CD4-positive, alpha-beta T cell treated with Interleukin-15 for 1 hour (primary cell): ENCODE measurements around the gene SEC31A.
"Not testable (repeated sequence)": the region's sequence is repeated elsewhere in the genome, so short reads cannot be mapped to it uniquely, and the experiment has no call there.

Experiments
- DNase-seq: peaks from one replicate; pipeline ENCODE4 v3.0.0-alpha.2; 2020

The SEC31A gene

DNA sequence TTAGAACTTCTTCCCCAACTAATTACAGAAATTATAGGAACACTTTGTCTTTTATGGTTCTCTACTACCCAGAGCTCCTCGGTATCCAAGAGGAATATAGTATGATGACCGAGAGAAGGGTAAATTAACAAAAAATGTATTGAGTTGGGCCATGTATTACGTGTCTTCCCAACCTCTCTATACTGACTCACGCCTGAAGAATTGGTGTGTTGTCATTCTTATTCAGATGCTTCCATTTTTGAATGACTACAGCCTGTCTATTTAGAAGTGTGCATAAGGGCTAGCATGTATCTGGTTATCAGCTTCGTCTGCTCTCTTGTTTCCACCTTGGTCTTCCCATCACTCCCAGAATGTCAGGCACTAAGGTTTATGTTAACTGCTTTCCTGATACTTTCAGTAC, 67.9 kb downstream of the SEC31A start:
- DNase-seq = no peak

DNA sequence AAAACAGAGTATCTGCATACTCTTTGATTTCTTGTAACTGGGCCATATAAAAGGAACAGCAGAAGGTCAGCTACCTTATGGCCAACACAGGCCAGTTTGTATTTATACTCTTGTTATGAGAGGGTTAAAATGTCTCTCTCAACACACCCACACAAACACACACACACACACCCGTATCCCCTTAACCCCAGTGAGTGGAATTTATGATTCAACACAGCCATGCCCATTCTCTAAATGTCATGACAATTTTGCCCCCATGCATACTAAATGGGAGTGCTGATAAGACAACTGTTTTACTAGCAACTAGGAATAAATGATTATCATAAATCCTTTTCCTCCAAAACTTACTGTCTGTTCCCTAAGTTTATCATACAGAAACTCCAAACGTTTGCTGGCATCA, 70.3 kb downstream of the SEC31A start:
- DNase-seq = no peak

DNA sequence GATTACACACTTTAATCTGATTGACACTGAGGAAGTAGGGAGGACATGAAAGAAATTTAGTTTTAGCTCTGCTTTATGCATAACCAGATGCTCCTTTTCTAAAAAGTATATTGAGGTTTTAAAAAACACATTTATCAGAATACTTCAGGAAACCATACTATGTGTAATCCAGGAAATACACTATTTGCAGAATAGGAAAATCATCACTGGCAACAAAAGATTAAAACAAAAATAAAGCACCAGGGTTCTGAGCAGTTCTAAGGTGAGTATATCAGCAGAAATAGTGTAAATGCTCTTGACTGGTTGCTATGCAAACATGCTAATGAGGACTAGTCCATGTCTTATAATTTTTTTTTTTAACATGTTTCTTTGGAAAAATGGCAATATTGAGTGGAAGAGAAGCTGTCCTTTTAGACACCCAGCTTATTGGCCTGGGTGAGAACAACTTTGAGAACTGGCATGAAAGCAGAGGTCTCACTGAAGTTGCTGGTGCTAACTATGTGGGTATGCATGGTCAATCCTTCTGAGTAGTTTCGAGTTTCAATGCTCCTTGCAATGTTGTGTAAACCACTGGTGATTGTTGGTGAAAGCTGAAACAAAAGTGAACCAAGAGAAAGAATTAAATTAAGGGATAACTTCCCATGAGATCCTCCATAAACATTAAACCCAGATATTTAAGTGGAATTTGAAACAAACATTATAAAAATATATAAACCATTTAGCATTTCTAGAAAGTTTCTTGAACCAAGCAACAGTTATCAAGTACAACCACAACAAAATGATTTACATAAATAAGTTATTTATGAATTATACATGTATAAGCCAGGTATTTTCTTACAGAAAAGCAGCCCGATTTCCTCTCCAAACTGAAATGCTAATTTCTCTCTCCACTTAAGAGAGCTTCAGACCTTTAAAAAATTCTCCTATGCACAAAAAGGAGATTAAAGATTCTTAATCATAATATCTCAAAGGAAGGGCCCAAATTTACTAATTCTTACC, 72.0 kb downstream of the SEC31A start:
- DNase-seq = no peak

DNA sequence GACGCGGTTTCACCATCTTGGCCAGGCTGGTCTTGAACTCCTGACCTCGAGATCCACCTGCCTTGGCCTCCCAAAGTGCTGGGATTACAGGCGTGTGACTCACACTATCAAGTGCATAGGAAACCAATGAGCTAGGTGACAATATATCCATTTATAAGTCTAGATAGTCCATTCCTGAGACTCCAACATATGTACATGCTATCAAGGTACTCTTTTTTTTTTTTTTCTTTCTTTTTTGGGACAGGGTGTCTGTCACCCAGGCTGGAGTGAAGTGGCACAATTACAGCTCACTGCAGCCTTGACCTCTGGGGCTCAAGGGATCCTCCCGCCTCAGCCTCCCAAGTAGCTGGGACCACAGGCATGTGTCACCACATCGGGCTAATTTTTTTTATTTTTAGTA, 74.1 kb downstream of the SEC31A start:
- not testable (repeated sequence) for DNase-seq

DNA sequence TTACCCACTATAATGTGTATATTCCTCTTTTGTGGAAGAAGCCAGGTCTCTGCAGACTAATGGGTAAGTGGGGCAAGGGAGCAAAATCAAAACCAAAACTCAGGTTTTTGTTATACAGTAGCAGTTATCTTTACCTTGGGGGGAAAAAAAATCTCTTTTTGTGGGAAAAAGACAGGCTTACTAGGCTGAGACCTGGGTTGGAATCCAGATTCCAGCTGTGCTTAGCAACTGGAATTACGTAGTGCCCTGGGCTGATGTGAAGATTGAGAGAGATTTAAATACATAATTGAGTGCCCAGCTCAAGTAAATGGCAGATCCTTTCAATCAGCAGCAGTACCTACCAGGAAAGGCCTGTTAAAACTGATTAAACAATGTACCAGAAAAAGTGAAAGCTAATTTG, 76.9 kb downstream of the SEC31A start:
- no peak for DNase-seq

DNA sequence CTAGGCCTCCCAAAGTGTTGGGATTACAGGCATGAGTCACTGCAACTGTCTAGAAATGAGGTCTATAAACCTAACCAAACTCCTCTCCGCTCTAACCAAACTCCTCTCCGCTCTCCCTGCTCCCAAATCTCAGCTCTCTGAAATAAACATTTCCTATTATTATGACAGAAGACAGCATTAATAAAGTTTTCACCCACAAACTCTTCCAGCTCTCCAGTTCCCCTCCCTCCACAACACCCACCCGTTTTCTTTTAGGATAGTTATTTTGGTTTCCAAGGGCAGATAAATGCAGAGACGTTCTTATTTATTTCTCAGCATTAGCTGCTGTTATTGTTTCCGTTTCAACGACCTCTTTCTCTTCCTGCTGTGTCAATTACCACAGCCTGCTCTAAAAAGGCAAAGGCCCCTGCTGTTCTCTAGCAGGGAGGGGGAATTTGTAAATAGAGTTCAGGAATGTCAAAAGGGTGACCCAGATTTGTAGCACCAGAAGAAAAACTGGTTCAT, 79.1 kb downstream of the SEC31A start:
- DNase-seq = no peak

DNA sequence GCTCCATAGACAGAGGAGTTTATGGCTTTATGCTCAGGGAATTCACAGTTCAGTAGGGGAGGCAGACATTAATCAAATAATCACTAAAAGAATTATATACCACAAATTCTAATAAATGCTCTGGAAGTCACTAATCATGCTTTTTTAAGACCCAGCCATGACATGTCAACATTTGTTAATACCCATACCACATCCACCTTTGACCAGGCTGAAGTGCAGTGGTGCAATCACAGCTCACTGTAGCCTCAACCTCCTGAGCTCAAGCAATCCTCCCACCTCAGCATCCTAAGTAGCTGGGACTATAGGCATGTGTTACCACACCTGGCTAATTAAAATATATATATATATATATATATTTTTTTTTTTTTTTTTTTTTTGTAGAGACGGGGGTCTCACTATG, 79.6 kb downstream of the SEC31A start:
- no peak for DNase-seq

DNA sequence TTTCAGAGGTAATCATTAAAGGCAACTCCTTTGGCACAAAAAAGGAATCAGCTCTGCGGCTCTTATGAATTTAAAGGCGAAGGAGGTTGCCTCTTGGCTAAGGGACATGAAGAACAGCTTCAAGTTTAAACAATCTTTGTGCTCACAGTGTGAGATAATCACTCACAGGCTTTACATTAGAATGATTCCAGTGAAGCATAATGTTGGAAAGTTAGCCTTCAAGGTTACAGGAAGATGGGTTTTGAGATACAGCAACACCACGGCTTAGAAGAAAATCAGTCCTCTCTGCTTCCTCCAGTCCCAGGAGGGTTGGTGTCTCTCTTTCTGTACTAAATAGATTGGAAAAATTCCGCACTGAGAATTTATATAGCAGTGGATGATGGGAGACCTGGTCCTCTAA, 80.8 kb downstream of the SEC31A start:
- no peak for DNase-seq

DNA sequence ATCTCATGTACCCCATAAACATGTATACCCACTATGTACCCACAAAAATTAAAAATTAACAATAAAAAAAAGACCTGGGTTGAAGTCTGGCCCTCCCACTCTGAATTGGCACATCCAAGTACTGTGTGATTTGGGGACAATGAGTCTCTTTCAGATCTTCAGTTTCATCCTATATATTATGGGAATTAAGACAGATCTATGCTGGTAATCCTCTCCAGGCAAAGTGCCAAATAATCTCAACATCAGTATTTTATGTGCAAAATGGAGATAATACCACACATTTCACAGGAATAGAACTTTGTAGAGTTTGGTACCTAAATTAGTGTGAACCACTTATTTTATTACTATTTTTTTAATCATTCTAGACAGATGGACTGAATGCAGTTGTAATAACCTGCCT, 81.3 kb downstream of the SEC31A start:
- no peak for DNase-seq

DNA sequence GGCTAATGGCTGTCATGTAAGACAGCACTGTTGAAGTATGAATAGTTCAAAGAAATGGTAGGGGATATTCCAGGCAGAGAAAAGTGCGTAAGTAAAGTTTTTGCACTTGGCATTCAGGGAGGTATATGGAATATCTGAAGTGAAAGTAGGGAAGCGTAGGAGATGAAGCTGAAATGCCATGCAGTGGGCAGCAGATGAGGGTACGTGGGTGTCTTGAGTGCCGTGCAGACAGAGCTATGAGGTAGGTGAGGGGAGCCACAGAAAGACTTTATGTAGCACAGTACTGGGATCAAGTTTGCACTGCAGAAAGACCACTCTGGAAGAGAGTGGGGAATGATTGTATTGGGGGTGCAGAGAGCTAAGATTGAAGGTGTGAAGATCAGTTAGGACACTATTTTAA, 87.2 kb downstream of the SEC31A start:
- no peak for DNase-seq

DNA sequence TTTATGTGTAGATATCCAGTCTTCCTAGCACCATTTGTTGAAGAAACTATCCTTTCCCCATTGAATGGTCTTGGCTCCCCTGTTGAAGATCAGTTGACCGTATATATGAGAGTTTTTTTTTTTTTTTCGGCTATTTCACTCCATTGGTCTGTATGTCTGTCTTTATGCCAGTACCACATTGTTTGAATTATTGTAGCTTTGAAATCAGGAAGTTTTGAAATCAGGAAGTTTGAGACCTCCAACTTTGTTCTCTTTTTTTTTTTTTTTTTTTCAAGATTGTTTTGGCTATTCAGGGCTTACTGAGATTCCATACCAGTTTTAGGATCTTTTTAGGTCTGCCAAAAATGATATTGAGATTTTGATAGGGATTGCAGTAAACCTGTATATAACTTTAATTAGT, 88.0 kb downstream of the SEC31A start:
- DNase-seq = no peak

DNA sequence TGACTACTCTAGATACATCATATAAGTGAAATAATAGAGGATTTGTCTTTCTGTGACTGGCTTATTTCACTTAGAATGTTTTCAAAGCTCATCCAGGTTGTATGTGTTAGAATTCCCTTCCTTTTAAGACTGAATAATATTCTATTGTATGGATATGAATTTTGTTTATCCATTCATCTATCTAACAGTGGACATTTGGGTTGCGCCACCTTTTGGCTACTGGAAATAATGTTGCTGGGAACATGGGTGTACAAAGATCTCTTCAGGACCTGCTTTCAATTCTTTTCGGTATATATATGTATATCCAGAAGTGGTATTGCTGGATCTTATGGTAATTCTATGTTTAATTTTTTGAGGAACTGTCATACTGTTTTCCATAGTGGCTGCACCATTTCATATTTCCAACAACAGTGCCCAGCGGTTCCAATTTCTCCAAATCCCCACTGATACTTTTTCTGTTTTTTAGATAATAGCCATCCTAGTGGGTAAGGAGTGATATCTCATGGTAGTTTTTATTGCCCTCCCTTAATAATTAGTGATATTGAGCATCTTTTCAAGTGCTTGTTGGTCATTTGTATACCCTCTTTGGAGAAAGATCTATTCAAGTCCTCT, 88.9 kb downstream of the SEC31A start:
- DNase-seq = no peak

DNA sequence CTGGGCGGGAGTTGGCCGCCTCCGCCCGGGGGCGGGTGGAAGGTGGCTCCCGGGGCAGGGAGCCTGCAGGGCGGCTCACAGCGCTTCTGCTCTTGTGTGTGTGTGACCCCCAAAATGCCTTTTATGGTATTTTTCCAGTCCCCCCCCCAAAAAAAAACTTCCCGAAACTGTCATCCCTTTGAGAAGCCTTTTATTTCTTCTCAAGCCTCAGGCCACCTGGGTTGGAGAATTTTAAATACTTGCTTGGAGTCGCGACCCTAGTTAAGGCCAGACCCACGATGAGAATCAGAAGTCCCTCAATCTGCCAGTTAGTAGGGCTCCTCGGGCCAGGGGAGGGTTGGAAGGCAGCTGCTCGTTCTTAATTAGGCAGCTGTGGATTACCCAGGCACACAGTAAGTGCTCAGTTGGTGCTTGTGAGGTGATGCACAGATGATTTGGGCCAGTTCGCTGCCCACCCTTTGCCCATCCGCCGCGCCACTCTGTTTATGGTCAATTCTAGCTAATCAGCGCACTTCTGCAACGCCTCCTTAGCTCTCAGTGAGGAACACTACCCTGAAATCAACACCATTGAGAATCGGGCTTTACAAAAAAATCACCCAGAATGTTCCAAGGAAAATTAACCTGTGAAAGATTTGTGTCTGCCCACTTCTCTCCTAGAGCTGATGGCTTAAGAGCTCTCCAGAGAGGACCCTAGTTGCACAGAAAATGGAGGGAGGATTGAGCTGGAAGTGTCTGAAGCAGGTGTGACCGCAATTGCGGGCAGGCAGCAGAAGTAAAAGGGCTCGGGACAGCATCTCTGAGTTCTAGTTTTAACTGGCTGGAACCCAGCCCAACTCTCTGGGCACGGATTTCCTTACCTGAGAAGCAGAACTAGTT, 91.7 kb downstream of the SEC31A start:
- DNase-seq = no peak

DNA sequence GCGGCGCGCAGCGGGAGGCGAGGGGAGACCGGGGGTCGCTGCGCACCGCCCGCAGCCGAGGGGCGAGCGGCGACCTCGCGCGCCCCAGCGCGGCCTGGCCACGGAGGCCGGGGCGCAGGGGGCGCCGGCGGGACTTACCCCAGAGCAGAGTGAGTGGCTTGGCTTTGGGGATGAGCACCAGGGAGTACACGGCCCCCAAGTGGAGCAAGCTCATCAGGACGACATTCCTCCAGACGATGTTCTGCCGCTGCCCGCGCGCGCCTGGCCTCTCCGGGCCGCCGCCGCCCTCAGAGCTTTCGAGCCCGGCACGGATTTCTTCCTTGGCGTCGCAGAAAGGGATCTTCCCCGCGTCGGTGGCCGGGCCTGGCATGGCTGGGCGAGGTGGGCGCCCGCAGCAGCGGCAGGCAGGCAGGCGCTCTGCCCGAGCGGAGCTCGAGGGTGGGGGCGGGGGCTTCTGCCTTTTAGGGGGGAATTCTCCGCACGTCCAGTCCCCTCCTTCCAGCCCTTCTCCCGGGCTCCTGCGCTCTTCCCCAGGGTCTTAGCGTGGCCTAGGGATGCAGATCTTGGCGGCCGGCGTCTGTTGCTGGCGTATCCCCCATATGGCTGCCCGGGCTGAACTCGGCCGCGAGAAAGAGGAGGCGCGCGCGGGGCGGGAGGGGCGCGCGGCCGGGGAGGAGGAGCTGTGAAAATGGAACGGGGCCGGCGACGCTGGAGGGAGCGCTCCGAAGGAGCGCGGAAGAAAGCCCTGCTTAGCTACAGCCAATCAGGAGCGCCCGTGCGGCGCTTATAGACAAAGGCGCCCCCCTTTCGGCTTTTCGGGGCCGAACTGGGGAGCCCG, 92.6 kb downstream of the SEC31A start, which contains the start of gene SCD5:
Gene SCD5, minus strand, starts transcription at position 629 of the 838 bp plus-strand sequence. Its CDS starts 259 bp downstream, at position 370.
- peak; percentile 71 for DNase-seq

DNA sequence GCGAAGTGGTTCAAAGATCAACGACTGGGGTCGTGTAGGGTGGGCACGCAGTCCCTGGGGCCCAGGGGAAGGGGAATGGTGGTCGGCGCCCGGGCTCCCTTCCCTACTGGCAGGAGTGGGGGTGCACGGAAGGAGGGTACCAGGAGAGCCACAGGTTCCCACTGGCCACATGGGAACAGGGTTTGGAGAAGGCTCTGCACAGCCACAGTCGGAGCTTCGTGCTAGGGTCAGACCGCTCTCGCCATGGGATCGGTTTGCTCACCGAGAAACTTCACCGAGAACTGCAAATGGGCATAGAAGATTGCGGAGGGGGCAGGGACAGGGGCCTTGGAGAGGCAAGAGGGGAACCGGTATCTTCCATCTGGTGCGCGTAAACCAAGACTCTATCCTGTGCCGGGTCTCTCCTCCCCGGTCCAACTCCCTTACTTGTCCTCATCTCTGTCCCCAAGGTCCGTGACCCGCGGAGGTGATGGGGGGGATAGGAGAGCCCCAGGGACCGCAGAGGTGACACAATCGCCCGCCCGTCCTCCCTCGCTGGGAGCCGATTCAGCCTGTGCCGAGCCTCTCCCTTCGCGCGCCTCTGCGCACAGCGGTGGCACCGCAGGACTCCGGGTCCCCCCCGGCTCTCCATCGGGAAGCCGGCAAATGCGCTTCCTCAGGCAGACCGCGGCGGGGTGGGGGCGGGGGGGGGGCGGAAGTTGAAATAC, 93.4 kb downstream of the SEC31A start:
- DNase-seq = no peak

DNA sequence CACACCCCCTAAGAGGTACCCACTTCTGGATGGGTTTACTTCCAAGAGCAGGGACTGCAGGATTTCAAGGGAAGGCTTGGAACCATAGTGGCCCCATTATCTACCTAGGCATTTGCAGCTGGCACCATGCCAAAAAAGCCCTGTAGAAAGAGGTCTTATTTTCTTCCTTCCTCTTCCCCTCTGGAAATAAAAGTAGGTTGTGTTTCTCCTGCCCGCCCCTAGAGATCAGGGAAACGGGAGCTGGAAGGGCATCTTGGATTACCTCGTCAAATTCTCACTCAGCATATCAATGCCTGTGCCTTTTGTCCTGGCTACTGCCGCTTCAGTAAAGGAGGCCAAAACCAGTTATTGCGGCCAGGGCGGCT, 93.9 kb downstream of the SEC31A start:
- no peak for DNase-seq

DNA sequence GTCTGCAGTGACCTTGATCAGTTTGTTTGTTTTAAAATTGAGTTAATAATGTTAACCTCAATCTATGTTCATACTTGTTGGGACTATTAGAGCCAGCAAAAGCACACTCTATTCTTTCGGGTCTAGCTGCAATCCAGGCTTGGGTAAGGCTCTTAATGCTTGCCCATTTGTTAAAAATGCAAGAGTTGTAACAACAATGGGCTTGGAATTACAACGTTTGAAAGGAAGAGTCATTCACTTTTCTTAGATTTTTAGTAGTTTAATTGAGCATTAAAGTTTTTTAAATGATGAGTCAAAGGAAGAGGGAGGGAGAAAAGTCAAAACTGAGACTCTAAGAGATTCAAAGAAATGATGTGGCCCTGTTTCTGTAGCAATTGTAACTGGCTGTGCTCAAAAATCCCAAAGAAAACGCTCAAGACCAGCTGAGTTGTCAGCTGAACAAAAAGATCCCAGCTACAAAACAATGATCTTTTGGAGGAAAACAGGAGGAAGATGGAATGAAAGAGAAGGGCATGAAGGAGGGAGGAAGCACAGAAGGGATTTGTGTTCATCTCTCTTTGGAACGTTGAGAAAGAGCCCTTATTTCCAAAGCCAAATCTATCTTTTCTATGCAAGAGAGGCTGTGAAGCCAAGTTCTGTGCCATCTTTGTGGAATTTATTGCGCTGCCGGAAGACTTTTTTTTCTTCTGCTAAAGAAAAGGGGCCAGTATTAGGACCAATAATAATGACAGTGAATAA, 97.9 kb downstream of the SEC31A start:
- DNase-seq = no peak

DNA sequence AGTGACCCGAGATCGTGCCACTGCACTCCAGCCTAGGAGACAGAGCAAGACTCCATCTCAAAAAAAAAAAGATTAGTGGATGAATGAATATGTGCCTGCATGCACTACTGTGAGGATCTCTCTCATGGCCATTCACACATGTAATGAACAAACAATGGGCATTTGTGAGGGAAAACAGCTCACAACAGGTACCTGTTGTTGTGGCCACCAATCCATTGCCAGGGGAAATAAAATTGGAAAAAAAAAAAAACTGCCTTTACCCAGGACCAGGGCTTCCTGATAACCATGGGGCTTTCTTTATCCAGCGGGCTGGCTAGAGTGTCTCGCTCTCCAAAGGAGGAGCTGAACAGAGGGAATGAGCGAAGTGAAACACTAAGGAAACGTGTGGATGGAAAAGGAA, 99.8 kb downstream of the SEC31A start:
- no peak for DNase-seq

DNA sequence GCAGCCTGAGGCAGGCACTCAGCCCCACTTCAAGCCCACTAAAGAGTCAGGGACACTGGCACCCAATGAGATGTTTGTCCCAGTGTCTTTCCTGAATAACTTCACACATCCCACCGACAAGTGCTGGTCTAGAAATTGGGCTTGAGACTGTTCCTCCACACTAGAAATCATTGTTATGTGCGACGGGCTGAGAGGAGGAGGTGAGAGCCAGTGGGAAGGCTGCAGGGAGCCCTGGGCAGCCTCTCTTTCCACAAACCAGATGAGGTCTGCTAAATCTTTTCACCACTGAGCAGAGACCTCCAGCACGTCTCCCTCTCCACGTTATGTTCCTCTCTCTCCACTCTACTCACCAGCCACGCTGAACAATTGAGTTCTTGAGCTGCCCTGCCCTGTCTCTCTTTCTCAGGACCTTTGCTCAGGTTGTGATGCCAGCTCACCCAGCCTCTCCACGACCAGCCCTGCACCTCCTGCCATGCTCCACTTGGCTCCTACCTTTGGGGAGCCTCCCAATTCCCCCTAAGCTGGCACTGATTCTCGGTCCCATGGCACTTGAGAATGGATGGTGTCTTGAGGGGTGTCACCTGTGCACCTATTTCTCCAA, 100.8 kb downstream of the SEC31A start:
- no peak for DNase-seq

DNA sequence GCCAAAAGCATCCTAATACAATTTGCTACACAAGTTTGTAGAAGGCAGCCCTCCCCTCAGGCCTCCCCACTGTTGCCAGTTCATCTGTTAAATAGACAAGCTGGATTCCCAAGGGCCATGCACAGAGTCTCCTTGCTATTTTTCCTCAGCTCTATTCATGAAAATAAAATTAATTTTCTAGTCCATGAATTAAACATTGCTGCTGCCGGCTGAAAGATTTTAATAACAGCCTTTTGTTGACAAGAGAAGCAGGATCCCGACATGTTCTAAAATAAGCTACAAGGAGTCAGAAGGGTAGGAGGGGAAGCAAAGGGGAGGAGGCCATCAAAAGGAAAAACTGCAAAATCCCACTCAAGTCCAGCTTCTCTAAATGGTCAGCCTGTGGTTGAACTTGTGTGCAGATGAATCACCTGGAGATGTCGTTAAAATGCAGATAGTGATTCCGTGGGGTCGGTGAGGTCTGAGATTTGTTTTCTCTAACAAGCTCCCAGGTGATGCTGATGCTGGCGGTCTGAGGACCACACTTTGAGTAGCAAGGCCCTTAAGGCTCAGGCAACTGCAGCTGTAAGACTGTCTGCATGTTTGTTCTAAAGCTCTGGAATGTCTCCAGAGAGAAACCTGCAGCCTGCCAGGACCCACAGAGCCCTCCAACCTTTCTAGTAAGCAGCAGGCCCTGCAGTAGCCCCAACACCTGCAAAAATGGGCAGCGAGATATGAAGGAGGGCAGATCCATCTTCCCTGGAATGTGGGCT, 101.8 kb downstream of the SEC31A start:
- DNase-seq = no peak
